DMS53 treated with DMSO at 0.1 percent for 48 hours (cell line): ENCODE data around the gene RNF31.
"Not testable (repeated sequence)": the region's sequence is repeated elsewhere in the genome, so short reads cannot be mapped to it uniquely, and the experiment has no call there.

Experiments used
- DNase-seq: peaks from one replicate; lab custom pipeline; 2025; ENCODE audit not compliant: unreplicated experiment; lab: John Stamatoyannopoulos, UW

The RNF31 gene

GRCh38 chr14:24198814-24199524 is 51.7 kb downstream of the RNF31 start:
- DNase-seq, result no peak

GRCh38 chr14:24202538-24202937 is 55.2 kb downstream of the RNF31 start:
- not testable (repeated sequence) for DNase-seq

DNA sequence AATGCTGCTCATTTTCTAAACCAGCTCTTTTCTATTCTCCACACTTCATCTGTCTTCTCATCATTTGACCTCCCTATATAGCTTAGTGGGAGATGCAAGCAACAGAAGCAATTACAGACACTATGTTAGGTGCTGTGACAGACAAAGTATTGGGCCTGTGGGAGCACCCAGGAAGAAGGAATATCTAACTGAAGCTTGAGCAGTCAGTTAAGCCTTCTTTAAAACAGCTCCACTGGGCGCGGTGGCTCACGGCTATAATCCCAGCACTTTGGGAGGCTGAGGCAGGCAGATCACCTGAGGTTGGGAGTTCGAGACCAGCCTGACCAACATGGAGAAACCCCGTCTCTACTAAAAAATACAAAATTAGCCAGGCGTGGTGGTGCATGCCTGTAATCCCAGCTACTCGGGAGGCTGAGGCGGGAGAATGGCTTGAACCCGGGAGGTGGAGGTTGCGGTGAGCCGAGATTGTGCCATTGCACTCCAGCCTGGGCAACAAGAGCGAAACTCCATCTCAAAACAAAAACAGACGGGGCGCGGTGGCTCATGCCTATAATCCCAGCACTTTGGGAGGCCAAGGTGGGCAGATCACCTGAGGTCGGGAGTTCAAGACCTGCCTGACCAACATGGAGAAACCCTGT is 56.1 kb downstream of the RNF31 start:
- DNase-seq, result not testable (repeated sequence)

- no peak for DNase-seq
Observed at GRCh38 chr14:24204163-24205146, 57.2 kb downstream of the RNF31 start.

DNA sequence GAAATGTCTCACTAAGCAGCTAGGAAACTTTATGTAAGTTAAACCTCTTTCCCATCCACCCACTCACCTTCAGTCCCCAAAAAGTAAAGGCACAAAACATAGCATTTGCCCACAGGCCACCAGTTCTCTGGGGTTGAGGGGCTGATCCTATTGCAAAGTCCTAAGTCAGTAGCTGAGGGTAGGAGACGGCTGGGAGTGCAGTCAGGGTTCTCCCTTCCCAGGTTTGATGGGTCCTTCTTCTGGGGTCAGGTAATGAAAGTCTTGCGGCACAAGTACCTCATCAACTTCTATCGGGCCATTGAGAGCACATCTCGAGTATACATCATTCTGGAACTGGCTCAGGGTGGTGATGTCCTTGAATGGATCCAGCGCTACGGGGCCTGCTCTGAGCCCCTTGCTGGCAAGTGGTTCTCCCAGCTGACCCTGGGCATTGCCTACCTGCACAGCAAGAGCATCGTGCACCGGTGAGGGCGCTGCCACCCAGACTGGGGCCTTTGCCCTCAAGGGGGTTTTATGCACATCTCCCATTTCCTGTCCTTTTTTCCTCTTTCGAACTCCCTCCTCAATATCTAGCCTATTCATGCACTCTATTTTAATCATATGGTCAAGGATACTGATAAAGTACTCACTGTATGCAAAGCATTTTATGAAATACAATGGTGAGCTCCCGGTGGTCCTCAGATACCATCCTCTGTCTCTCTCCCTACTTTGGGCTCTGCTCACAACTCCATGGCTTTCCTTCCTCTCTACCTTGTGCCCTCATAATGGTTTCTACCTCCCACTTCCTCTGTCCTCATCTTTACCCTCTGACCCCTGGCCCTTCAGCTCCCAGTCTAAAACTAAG is 59.2 kb downstream of the RNF31 start:
- no peak for DNase-seq

GRCh38 chr14:24207104-24207551 is 59.8 kb downstream of the RNF31 start:
- no peak for DNase-seq

DNA sequence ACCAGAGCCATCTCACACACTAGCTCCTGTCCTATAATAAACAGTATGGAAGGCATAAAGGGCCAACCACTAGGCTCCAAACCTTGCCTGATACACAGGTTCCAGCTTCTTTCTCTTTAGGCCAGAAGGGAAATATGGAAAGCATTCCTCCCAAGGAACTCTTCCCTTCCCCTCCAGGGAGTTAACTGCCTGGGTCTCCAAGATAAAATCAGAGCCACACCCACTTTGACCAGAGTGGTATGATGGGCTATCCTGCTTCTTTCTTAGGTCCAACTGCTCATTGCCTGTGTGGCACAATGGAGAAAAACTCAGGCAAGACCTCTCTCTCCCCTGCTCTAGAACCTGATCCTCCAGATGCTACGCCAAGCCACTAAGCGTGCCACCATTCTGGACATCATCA is 60.3 kb downstream of the RNF31 start:
- no peak for DNase-seq
